ENCODE data around the gene TF.

- TF ChIP-seq CTCF (IDR thresholded peaks at IDR 0.05) (no peak), POLR2A (IDR thresholded peaks at IDR 0.05) (no peak)
These were observed 48.2 kb upstream of the TF start for GRCh38 chr3:133697960-133698359.
